ENCODE measurements around the gene EFCAB9.

Gene EFCAB9

DNA sequence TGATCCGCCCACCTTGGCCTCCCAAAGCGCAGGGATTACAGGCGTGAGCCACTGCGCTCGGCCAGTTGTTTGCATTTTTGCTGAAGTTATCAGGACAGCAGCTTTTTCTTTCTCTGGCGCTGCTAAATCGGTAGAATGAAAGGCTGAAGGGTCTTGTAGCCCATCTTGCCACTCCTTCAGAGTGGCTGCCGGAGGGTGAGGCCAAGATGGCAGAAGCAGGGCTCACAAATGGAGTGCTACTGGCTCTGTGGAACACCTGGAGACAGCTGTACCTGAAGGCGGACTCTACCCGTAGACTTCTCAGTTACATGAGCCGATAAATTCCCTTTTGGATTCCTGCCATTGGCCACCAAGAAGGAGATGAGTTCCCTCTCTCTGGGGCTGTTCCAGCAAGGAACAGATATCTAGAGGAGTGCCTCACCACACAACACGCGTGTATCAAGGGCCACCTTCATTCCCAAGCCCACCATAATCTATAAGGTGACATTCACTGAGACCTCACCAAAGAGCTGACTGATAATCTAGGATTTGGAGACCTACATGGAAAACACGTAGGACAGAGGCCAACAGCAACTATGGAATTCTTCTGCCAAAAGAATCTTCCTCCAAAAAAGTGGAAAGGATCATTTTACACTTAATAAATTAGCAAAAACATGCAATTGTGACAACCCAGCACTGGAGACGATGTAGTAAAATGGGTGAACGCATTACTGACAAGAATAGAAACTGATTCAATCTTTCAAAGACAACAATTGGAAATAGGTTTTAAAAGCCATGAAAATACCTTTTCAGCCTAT lies 27.7 kb upstream of the EFCAB9 start:
- no peak for DNase-seq

DNA sequence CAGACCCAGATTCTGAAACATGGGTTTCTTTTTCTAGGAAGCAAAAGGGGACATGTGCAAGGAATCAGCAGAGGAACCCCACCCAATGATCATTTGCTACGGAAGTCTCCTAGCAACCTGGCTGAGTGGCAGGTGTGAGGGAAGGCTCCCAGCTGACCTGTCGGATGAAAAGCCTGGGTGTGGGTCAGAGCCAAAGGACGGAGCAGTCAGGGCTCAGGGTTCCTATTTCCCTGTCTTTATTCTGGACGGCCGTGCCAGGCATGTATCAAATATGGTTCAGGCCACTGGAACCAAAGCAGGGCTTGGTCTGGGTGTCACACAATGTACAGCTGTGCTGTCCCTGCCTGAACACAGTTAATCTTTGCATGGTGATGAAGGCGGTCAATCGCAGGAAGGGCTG lies 26.1 kb upstream of the EFCAB9 start:
- DNase-seq: no peak

DNA sequence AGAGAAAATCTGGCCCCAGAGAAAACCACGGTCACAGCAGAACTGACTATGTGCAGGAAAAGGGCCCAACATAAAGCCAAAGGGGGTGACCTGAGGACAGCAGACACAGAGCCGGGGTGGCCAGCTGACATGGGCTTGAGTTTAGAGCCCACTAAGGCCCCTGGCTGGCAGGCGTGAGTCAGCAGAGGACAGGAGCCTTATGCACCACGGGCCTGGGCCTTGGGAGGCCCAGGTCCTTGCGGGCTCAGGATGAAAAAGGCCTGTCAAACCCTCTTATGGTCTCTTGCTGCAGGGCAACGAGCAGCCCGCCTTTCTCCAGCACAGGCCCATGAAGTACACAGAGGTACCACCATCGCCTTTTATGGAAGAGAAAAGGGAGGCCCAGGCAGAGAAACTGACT lies 25.7 kb upstream of the EFCAB9 start:
- no peak for DNase-seq

DNA sequence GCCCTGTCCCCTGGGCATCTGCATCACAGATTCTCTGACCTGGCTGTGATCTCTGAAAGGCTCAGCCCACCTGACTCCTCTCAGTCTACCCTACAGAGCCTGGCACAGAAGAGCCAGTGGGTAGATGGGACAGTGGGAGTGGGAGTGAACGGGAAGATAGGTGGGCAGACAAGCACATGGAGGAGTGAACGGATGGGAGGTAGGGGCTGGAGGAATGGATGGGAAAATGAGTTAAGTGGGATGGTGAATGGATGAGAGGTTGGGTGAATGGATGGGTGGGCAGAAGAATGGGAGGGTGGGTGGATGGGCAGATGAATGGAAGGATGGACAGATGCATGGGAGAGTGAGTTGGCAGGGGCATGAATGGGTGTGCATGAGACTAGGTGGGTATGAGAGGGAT lies 24.8 kb upstream of the EFCAB9 start:
- no peak for DNase-seq

DNA sequence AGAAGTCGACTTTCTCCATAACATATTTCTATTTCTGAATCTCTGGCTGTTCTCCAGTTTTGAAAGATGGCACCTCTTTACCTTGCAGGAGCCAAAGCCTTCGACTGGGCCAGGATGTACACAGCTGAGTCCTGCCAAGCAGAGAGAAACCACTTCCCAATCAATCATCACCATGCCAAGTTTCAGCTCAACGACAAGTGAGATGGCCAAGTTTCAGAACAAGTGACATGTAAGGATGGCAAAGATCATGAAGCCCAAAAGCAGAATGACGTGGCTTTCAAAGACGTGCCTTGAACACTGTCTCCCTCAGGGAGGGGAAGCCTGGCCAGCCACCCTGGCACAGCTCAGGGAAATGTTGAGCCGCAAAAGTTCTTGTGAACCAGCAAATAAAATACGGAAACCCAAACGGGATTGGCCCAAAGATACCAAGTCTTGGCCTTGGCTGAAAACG lies 23.7 kb upstream of the EFCAB9 start:
- no peak for DNase-seq

DNA sequence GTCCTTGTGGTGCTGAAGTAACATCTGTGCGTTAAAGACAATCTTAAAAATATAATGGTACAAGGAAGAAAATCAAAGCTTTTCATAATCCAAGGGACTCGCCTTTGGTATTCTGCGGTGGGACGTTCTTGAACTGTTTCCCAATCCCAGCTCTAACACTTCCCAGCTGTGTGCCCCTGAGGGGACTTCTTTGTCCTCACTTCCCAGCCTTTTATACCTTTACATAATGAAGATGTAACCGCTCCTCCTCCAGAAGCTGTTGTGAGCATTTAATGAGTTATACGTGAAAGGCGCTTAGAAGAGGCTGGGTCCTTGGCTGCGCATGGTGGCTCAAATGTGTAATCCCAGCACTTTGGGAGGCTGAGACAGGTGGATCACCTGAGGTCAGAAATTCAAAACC lies 22.9 kb upstream of the EFCAB9 start:
- no peak for DNase-seq

DNA sequence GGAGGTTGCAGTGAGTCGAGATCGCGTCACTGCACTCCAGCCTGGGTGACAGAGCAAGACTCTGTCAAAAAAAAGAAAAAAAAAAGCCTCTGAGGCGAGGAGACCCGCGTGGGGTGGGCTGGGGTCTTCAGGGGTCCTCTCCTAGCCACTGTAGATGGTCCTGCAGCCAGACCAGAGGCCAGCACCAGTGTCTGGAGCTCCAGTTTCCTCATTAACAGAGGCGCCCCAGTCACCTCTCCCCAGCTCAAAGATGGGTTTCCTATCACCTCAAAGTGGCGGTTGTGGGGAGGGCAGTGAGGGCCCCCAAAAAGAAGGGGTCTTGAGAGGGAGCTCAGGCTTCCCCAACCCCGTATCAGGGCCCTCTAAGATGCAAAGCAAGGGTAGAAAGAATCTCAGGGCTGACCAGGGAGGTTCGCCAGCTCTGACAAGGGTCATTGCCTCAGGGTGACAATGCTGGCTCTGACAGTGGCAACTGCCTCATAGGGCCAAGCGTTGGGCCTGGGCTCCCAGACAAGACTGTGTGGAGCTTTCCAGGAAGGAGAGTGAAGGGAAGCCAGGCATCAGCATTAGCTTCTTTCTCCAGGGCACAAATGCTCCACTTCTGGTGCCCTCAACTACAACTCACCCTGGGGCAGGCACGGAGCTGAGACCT lies 20.9 kb upstream of the EFCAB9 start:
- no peak for DNase-seq

DNA sequence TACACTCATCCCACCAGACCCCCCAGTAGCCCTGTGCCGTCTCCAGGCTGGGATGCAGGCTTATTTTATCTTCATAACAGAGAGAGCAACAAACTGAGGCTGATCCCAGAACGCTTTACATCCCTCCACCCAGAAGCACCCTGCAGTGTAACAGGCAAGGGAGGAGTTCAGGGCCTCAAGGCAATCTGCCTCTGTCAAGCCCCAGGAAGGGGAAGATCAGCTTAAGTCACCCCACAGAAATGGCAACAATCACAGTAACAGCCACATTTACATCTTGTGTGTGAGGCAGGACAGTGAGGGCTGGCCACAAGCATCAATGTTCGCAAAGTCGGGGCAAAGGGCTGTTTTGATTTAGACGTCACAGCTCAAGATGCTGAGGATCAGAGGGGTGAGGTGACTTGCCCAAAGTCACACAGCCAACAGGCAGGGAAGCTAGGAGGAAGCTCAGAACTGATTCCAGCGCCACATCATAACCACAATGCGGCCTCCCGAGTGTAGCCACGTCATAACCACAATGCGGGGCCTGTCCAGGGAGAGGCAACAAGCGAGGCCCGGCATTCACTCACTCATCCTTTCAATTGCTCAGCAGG lies 20.3 kb upstream of the EFCAB9 start:
- peak in 1 of 4 experiments; percentile 34 for DNase-seq

DNA sequence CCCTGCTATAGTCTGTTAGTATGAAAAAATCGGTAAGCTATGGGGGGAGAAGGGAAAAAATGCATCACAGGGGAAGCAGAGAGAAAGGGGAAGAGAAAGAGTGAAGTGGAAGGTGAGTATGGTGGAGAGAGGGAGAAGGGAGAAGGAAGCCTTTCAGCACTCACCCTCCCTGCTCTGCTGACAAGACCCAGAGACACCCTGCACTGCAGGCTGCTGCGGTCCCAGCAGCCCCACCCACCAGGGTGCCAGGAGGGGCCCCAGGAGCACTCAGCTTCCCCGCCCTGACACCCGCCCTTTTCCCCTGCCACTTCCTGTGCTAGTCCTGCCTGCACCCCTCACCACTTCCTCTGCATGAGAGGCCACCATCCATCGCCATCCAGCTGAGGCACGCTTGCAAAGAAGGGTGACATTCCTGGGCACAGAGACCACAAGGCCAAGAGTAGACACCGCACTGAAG lies 18.7 kb upstream of the EFCAB9 start:
- DNase-seq: peak; percentile 56 to 89 (median 78)

DNA sequence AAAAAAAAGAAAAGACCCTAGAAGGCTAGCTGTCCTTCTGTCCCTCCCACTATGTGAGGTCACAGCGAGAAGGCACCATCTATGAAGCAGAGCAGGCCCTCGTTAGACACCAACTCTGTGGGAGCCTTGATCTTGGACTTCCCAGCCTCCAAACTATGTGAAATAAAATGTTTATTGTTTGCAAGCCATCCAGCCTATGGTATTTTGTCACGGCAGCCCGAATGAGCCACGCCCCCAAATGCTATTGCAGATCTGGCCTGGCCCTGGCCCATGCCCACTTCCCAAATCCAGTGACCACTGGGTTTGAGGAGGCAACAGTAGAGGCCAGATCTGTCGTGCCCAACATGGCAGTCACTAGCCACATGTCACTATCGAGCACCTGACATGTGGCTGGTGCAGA lies 16.8 kb upstream of the EFCAB9 start:
- DNase-seq: no peak

DNA sequence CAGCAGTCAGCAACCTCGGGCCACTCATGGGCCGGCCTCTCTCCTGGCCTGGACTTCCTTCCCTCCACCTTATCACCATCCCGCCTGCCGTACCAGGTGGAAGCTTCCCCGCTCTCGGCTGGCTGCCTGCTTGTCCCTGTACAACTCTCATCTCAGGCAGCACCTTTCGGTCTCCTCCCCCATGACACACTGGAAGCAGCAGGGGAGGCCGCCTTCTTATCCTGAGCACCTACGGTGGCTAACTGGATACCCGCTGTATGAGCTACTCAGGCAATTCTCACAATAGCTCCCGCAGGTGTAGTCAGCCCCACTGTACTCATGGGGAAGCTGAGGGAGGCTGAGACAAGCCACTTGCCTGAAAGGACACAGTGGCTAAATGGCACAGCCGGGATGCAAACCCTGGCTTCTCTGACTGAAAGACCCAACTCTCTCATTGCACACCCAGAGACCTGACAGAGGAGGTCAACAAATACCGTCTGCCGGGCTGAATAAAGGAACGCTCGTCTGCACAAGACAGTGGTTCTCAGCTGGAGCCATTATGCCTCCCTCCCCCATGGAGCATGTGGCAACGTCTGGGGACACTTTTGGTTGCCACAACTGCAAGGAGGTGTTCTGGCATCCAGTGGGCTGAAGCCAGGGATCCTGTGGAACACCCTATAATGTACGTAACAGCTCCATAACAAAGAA lies 15.5 kb upstream of the EFCAB9 start:
- DNase-seq: no peak

DNA sequence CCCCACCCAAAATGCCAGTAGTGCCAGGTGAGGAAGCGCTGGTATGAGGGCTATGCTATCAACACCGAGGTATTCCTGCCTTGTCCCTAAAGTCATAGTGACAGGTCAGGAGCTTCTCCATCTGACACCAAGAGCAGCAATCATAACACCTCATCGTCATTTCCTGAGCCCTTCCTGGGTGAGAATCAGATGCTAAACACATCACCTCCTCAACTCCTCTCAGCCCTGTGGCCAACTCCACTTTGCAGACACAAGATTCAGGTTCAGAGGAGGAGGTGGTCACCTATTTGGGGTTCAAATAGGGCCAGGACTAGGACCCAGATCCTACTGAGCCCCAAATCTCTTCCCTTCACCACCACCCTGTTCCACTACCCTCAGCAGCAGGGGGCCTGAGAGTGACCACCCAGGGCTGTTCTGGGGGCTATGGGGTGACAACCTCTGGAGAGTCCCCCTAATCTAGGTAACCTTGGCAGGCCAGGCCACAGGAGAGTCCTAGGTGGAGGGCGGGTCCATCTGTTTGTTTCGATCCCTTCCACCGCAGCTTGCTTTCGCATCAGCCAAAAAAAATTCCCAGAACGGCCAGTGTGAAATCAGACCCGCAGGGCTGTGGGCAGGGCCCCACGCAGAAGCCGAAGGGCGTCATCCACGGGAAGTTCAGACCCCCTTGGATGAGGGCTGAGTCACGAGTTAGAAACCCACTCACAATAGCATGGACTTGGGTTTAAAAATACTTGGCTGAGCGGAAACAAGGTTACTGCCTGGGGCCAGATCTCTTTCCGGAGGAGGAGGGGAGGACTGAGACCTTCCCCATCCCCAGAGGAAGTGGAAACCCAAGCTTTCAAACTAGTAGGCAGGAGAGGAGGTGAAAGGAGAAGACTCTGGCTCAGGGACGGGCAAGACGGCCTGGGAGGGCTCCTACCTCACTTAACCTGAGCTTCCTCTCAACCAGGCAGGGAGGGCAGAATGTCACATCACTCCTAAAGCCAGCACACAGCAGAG lies 14.7 kb upstream of the EFCAB9 start:
- peak in 2 of 4 experiments; percentile 14 to 21 for DNase-seq

DNA sequence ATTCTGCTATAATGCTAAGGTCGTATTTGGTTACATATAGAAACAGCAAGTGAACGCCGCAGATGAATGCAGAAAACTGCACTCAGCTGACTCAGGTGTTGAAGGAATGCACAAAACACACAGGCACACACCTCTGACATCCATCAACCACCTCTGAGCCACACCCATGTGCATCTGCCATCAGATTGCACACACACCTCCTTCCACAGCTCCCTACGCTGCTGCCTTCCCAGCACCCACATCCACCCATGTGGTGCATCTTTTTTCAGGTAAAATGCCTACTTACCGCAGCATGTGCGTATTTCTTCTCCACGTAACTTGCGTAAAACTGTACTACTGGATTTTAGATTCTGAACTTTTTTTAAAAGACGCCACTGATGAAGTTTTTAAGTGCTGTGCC lies 13.0 kb upstream of the EFCAB9 start:
- DNase-seq: no peak

DNA sequence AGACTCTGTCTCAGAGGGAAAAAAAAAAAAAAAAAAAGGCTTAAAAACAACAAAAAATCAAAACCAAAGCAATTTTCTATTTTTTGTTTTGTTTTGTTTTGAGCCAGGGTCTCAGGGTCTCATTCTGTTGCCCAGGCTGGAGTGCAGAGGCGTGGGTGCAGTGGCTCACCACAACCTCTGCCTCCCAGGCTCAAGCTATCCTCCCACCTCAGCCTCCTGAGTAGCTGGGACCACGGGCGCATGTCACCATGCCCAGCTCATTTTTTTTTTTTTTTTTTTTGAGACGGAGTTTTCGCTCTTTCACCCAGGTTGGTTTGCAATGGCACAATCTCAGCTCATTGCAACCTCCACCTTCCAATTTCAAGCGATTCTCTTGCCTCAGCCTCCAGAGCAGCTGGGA lies 11.7 kb upstream of the EFCAB9 start:
- DNase-seq: no peak

DNA sequence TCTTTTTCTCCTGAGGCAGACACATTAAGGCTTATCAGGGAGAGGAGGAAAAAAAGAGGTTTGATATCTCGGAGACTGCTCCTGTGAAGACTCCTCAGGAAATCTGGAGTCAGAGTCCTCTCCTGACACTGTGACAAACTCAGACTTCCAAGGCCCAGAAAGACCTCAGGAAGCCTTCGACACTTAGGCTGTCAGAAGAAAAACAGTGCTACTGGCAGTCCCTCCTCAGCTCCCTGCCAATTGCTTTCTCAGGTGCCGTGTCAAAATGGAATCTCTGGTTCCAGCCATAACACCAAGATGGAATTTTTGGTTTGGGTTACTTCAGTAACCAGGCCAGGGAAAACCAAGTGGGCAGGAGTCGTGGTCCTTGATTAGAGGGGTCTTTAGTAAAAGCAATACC lies 10.1 kb upstream of the EFCAB9 start:
- no peak for DNase-seq

DNA sequence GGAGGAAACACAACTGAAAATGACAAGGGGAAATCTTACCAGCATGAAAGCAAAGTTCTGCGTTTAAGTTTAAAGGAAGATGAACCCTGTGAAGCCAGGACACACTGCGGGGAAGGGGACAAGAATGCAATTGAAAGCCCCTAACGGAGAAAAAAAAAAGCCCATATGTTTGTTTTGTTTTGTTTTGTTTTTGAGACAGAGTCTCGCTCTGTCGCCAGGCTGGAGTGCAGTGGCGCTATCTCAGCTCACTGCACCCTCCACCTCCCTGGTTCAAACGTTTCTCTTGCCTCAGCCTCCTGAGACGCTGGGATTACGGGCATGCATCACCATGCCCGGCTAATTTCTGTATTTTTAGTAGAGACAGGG lies 8.9 kb upstream of the EFCAB9 start:
- DNase-seq: no peak

DNA sequence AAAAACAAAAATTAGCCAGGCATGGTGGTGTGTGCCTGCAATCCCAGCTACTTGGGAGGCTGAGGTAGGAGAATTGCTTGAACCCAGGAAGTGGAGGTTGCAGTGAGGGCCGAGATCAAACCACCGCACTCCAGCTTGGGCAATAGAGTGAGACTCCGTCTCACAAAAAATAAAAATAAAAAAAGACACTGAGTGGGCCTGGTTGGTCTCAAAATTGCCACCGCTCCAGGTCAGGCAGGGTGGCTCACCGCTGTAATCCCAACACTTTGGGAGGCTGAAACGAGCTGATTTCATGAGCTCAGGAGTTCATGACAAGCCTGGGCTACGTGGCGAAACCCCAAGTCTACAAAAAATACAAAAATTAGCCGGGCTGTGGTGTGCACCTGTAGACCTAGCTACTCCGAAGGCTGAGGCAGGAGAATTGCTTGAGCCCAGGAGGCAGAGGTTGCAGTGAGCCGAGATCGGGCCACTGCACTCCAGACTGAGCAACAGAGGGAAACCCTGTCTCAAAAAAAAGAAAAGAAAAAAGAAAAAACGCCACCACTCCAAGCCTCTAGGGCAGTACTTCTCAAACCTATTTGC lies 7.8 kb upstream of the EFCAB9 start:
- DNase-seq: no peak

DNA sequence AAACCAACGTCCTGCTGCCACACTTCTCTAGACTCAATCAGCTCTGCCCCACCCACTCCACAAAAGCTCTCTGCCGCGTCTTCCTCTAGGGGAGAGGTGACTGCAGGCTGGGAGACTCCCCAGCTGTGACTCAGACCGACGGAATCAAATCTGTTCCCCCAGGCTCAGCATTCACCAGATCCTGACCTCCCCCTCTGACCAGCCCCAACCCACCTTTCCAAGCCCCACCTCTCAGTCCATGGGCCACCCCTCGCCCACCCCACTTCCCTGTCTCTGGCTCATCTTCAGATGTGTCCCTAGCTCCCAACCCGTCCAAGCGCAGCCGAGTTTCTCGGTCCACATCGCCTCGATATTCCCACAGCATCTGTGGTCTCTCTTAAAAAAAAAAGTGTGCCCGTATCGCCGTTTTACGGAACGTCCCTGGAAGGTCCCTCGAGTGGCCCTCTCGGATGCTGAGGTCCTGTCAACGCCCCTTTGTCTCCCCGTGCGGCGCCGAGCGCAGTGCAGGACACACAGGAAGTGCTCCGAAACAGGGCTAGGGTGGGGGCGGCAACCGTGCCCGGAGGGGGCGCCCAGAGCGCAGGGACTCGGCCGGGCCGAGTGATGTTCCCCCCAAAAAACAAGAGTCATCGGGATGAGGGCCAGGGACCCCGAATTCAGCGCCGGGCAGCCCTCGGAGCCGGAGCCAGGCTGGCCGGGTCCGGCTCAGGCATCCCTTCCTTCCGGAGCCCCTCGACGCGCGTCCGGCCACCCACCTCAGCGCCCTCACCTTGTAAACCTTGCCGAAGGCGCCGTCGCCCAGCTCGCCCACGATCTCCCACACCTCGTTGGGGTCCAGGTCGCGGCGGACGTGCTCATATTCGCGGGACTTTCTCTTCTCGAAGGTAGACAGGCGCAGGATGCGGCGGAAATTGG lies 6.6 kb upstream of the EFCAB9 start:
- peak; percentile 18 to 44 (median 42) for DNase-seq

DNA sequence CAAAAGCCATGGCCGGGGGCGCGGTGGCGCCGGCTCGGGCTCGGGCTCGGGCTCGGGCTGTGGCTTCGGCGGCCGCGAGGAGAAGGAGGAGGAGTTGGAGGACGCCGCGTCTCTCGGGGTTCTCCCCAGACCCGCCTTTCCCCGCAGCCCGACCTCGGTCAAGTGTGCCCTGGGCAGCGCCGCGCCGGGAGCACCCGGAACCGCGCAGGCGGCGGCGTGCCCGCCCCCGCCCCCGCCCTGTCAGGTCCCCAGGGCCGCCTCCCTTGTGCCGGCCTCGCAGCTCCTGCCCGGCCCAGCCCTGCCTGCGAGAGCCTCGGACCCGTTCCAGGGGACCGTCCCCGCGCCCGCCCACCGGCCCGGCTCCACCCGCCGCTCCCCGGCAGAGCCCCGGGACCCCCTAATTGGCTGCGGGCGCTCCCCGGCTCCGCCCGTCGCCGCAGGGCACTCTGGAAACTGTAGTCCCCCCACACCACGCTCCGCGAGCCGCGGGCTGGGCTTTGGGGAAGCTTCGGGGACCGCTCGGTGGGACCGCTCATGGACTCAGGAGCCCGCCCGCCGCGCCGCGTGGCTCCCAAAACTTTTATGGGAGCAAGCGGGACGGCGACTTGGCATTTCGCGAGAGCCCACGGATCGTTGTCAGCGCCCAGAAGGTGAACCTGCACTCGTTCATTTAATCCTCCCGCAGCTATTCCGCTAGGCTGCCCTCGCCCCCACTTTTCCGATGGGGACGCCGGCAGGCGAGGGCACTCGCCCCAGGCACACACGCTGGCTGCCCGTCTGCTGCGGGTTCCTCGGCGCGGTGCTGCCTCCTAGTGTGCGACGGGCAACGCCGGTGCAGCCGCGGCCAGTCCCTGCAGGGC lies 5.7 kb upstream of the EFCAB9 start, which contains the start of gene STK10:
Gene STK10 (minus strand): TSS at position 192 of the 860 bp plus-strand sequence. CDS start 182 bp downstream, at position 10.
- DNase-seq: peak; percentile 75 to 85 (median 79)
